ENCODE data around the gene DPP8. TPM values are rescaled to one million over a fixed set of nuclear protein-coding genes. Genes with fewer than 3 reads are reported as not detected.
A peak's percentile ranks its signal among the peaks of the same experiment; 100 is the strongest.

The DPP8 gene
- total RNA-seq, 1 experiment from 2014 or later = 29.6 TPM

DNA sequence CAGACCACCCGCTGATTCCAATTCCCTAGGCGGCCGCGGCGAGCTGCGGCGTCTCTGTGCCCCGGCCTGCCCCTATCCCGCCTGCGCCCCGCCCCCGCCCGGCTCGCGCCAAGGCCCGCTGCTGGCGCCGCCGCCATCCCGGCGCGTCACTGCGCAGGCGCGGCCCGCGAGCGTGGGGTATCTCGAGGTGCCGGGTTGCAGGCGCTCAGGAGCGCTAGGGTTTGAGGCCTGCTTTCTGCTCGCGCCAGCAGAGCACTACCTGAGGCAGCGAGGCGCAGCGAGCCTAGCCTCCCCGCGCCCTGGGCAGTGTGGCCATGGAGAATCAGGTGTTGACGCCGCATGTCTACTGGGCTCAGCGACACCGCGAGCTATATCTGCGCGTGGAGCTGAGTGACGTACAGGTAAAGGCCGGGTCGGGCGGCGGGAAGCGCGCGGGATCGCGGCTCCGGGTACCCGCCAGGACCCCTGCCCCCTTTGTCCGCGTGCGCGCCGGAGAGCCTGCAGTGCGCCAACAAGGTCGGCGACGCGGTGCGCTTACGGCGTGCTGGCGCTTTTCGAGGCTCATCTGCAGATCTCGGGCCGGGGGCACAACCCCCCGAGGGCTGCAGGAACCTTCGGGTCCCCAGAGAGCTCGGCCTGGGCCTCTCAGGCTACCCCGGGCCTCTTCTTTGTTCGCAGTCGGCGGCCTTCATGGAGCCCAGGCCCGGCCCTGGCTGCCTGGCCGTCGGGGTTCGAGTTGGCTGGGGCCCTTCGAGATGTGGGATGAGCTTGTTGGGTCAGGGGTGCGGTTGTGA lies 13.0 kb upstream of the DPP8 start, which contains the start of gene HACD3:
HACD3 (plus strand) TSS at position 146 of the 794 bp plus-strand sequence; CDS start at position 315, 169 bp downstream.
- no peaks in the 10 kb centered on the region for H3K36me3 ChIP-seq (ENCODE audit: insufficient read depth, low read length, poor library complexity, severe bottlenecking)
- H3K27me3 ChIP-seq (replicated peaks; ENCODE audit: insufficient read depth, low read depth, low read length, poor library complexity) = no peaks in the 10 kb centered on the region
- ChIA-PET CTCF (interaction anchor here (0.6 kb wide), 1 partner anchor 9 kb away, joined by 3 read pairs; no protein-coding TSS in a partner anchor), POLR2A (ENCODE audit: low non-redundant PET) (interaction anchor here (0.5 to 0.7 kb wide), 2 partner anchors 12 to 43 kb away, joined by 6 to 12 read pairs; no protein-coding TSS in a partner anchor)
- peak within 1 kb of the TSS; percentile 97 for H3K27ac ChIP-seq (ENCODE audit: low read depth, low read length, poor library complexity, severe bottlenecking)
- DNase-seq (ENCODE audit: low spot score) = peak; percentile 96
- H3K4me3 ChIP-seq (ENCODE audit: low read depth, low read length, poor library complexity, severe bottlenecking) = peak within 1 kb of the TSS; percentile 95
- BruUV-seq (replicated peaks) = TSS peak; percentile 24
- intact Hi-C loops (cut with micrococcal nuclease; ENCODE audit: unreplicated experiment) = no loop called here
- H3K4me1 ChIP-seq (ENCODE audit: insufficient read depth, low read length, poor library complexity, severe bottlenecking) = peaks cover 32% of the 10 kb centered on the region
- no peak for TF ChIP-seq EZH2 (IDR thresholded peaks at IDR 0.05; ENCODE audit: borderline replicate concordance, low read depth, low read length, poor library complexity, severe bottlenecking)
- TF ChIP-seq, protein P1, sequence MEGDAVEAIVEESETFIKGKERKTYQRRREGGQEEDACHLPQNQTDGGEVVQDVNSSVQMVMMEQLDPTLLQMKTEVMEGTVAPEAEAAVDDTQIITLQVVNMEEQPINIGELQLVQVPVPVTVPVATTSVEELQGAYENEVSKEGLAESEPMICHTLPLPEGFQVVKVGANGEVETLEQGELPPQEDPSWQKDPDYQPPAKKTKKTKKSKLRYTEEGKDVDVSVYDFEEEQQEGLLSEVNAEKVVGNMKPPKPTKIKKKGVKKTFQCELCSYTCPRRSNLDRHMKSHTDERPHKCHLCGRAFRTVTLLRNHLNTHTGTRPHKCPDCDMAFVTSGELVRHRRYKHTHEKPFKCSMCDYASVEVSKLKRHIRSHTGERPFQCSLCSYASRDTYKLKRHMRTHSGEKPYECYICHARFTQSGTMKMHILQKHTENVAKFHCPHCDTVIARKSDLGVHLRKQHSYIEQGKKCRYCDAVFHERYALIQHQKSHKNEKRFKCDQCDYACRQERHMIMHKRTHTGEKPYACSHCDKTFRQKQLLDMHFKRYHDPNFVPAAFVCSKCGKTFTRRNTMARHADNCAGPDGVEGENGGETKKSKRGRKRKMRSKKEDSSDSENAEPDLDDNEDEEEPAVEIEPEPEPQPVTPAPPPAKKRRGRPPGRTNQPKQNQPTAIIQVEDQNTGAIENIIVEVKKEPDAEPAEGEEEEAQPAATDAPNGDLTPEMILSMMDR (conservative IDR thresholded peaks at IDR 0.05; ENCODE audit: low read depth, low read length) = no peak
- H3K9me3 ChIP-seq (ENCODE audit: low read depth, low read length, poor library complexity, severe bottlenecking) = no peaks in the 10 kb centered on the region

DNA sequence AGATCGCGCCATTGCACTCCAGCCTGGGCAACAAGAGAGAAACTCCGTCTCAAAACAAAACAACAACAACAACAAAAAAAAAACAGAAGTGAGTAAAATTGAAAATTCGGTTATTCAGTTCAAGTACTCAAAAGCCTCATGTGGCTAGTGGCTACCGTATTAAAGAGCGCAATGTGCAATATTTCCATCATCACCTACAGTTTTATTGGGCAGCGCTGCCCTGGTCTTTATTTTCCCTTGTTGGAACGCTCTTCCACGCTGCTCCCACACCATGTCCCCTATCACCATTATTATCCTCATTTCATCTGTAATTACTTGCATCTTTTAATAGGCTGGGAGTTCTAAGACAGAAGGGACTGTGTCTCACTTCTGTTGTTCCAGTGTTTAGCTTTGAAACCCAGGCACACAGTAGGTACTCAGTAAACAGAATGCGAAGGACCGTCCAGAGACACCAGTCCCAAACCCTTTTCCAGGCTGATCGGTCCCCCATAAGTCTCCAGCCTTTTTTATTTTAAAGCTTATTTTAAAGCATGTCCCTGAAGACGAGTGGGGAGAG lies 12.4 kb upstream of the DPP8 start:
- Histone ChIP-seq H3K36me3 (ENCODE audit: insufficient read depth, low read length, poor library complexity, severe bottlenecking) (no peaks in the 10 kb centered on the region), H3K4me3 (ENCODE audit: low read depth, low read length, poor library complexity, severe bottlenecking) (peak overlapping the region; percentile 95), H3K27ac (ENCODE audit: low read depth, low read length, poor library complexity, severe bottlenecking) (peak overlapping the region; percentile 97), H3K9me3 (ENCODE audit: low read depth, low read length, poor library complexity, severe bottlenecking) (no peaks in the 10 kb centered on the region), H3K4me1 (ENCODE audit: insufficient read depth, low read length, poor library complexity, severe bottlenecking) (peaks cover 37% of the 10 kb centered on the region), H3K27me3 (replicated peaks; ENCODE audit: insufficient read depth, low read depth, low read length, poor library complexity) (no peaks in the 10 kb centered on the region)
- no TSS peak for BruUV-seq (replicated peaks)
- ChIA-PET POLR2A (ENCODE audit: low non-redundant PET) (interaction anchor here (0.5 to 0.7 kb wide), 2 partner anchors 12 to 42 kb away, joined by 6 to 12 read pairs; no protein-coding TSS in a partner anchor), CTCF (no interaction called here)
- TF ChIP-seq, protein P1 (conservative IDR thresholded peaks at IDR 0.05; ENCODE audit: low read depth, low read length) = no peak
- no peak for TF ChIP-seq EZH2 (IDR thresholded peaks at IDR 0.05; ENCODE audit: borderline replicate concordance, low read depth, low read length, poor library complexity, severe bottlenecking)
- no peak for DNase-seq (ENCODE audit: low spot score)
- intact Hi-C loops (cut with micrococcal nuclease; ENCODE audit: unreplicated experiment) = no loop called here

DNA sequence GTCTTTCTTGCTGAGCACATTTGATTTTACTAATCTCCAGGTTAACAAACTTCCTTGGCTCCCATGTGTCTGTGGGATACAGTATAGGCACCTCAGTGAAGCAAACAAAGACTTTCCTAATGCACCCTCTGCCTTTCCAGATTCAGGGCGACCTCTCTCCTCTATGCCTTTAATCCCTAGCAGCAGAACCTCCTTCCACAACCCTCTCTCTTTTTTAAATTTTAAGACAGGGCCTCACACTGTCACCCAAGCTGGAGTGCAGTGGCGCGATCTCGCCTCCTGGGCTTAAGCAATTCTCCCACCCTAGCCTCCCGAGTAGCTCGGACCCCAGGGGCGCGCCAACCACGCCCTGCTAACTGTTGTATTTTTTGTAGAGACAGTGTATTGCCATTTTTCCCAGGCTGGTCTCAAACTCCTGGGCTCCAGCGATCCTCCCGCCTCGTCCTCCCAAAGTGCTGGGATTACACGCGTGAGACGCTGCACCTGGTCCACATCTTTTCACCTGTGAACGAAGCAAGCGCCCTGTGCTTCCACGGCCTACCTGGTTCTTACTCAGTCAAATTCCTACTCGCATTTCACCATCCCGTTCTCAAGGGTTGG lies 11.1 kb upstream of the DPP8 start:
- Histone ChIP-seq H3K27me3 (replicated peaks; ENCODE audit: insufficient read depth, low read depth, low read length, poor library complexity) (no peaks in the 10 kb centered on the region), H3K4me1 (ENCODE audit: insufficient read depth, low read length, poor library complexity, severe bottlenecking) (peaks cover 33% of the 10 kb centered on the region), H3K4me3 (ENCODE audit: low read depth, low read length, poor library complexity, severe bottlenecking) (no peak overlapping the region), H3K27ac (ENCODE audit: low read depth, low read length, poor library complexity, severe bottlenecking) (peak overlapping the region; percentile 26), H3K36me3 (ENCODE audit: insufficient read depth, low read length, poor library complexity, severe bottlenecking) (no peaks in the 10 kb centered on the region), H3K9me3 (ENCODE audit: low read depth, low read length, poor library complexity, severe bottlenecking) (no peaks in the 10 kb centered on the region)
- BruUV-seq (replicated peaks) = no TSS peak
- CTCF ChIA-PET = no interaction called here
- TF ChIP-seq, protein P1 (conservative IDR thresholded peaks at IDR 0.05; ENCODE audit: low read depth, low read length) = no peak
- no peak for TF ChIP-seq EZH2 (IDR thresholded peaks at IDR 0.05; ENCODE audit: borderline replicate concordance, low read depth, low read length, poor library complexity, severe bottlenecking)
- no peak for DNase-seq (ENCODE audit: low spot score)
- POLR2A ChIA-PET (ENCODE audit: low non-redundant PET) = no interaction called here
- intact Hi-C loops (cut with micrococcal nuclease; ENCODE audit: unreplicated experiment) = no loop called here
